Epidermal melanocyte (primary cell): ENCODE results near the gene TTLL5.
"Not testable (repeated sequence)": the region's sequence is repeated elsewhere in the genome, so short reads cannot be mapped to it uniquely, and the experiment has no call there.

ENCODE experiments used
- DNase-seq: peaks from one replicate; pipeline ENCODE4 v3.0.0; 2011; ENCODE audit warnings: low spot score; ENCODE audit not compliant: insufficient read length

Gene TTLL5

GRCh38 chr14:75832621-75833297 is 171.7 kb downstream of the TTLL5 start:
- no peak for DNase-seq

GRCh38 chr14:75833326-75834020 is 172.4 kb downstream of the TTLL5 start:
- no peak for DNase-seq

- DNase-seq: no peak
Measured at GRCh38 chr14:75835156-75835725, 174.2 kb downstream of the TTLL5 start.

- no peak for DNase-seq
Measured at GRCh38 chr14:75835737-75836136, 174.7 kb downstream of the TTLL5 start.

- DNase-seq: no peak
Measured at GRCh38 chr14:75837151-75837787, 176.2 kb downstream of the TTLL5 start.

- DNase-seq: no peak
Measured at GRCh38 chr14:75840911-75841310, 179.9 kb downstream of the TTLL5 start.

- DNase-seq: no peak
Measured at GRCh38 chr14:75842551-75842950, 181.5 kb downstream of the TTLL5 start.

- DNase-seq: no peak
Measured at GRCh38 chr14:75844486-75844885, 183.4 kb downstream of the TTLL5 start.

GRCh38 chr14:75845136-75845804 is 184.2 kb downstream of the TTLL5 start:
- DNase-seq: no peak

- not testable (repeated sequence) for DNase-seq
Measured at GRCh38 chr14:75846694-75847093, 185.6 kb downstream of the TTLL5 start.

GRCh38 chr14:75847584-75847983 is 186.5 kb downstream of the TTLL5 start:
- no peak for DNase-seq

- no peak for DNase-seq
Measured at GRCh38 chr14:75848167-75848913, 187.3 kb downstream of the TTLL5 start.

GRCh38 chr14:75849300-75849895 is 188.4 kb downstream of the TTLL5 start:
- no peak for DNase-seq

- no peak for DNase-seq
Measured at GRCh38 chr14:75851574-75851866, 190.5 kb downstream of the TTLL5 start.

GRCh38 chr14:75854111-75854799 is 193.2 kb downstream of the TTLL5 start:
- DNase-seq: no peak

GRCh38 chr14:75857199-75857598 is 196.2 kb downstream of the TTLL5 start:
- no peak for DNase-seq

- DNase-seq: no peak
Measured at GRCh38 chr14:75858362-75858761, 197.3 kb downstream of the TTLL5 start.

- no peak for DNase-seq
Measured at GRCh38 chr14:75859746-75860145, 198.7 kb downstream of the TTLL5 start.

GRCh38 chr14:75860561-75861160 is 199.6 kb downstream of the TTLL5 start:
- no peak for DNase-seq

- DNase-seq: no peak
Measured at GRCh38 chr14:75861161-75861621, 200.1 kb downstream of the TTLL5 start.
